Stomach (tissue), 4 donors: ENCODE results near the gene GRAMD1A.
"Not testable (repeated sequence)": the region's sequence is repeated elsewhere in the genome, so short reads cannot be mapped to it uniquely, and the experiment has no call there.

Experiments used
- CTCF ChIP-seq, 7 experiments: fragments of 450-650 bp in 4 of 7; fragments of 200-600 bp in 3 of 7; sonication (generic) in 3 of 7; IDR thresholded peaks; one replicate each; pipeline ENCODE4 v1.5.1; 2016 to 2019; ENCODE audit warnings: antibody characterized with exemption in 7 of 7, control low read depth in 2 of 7, mild to moderate bottlenecking in 1 of 7
- POLR2A ChIP-seq, 4 donors: fragments of 450-650 bp; IDR thresholded peaks; one replicate each; pipeline ENCODE4 v1.6.1; 2016; ENCODE audit warnings: antibody characterized with exemption in 4 of 4, control low read depth in 2 of 4, mild to moderate bottlenecking in 1 of 4, moderate library complexity in 1 of 4

DNA sequence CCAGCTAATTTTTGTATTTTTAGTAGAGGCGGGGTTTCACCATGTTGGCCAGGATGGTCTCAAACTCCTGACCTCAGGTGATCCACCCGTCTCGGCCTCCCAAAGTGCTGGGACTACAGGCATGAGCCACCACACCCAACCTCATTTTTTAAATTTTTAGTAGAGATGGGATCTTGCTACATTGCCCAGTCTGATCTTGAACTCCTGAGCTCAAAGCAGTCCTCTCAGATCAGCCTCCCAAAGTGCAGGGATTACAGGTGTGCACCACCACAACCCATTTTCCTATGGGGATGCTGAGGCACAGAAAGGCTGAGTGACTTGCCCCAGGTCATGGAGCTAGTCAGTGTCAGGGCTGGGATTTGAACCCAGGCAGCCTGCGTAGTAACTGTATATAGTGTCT is 51.1 kb downstream of the GRAMD1A start:
- not testable (repeated sequence) for TF ChIP-seq CTCF, POLR2A (IDR thresholded peaks at IDR 0.05)
